GM23338 (cell line): ENCODE results near the gene LRP11. TPM values are rescaled to one million over a fixed set of nuclear protein-coding genes. Genes with fewer than 3 reads are reported as not detected.

Source experiments
- ATAC-seq: fragments of 200-7000 bp; cut with Tn5 transposase; 3 replicates; pipeline ENCODE4 v1.9.1; 2020
- DNase-seq: peaks from one replicate; pipeline ENCODE4 v3.0.0-alpha.2; 2015; ENCODE audit warnings: low spot score
- H2AFZ ChIP-seq: fragments of 200-600 bp; sonication (generic); 2 replicates; pipeline ENCODE4 v1.8.0; 2016; ENCODE audit warnings: antibody characterized with exemption, mild to moderate bottlenecking, moderate library complexity
- H3F3A ChIP-seq: fragments of 200-600 bp; sonication (generic); replicated peaks from 2 replicates; pipeline ENCODE4 v1.8.0; 2017; ENCODE audit warnings: antibody characterized with exemption, mixed run types, low read depth
- H3K27ac ChIP-seq: fragments of 200-600 bp; sonication (generic); 2 replicates; pipeline ENCODE4 v1.6.1; 2016; ENCODE audit warnings: low read depth
- H3K27me3 ChIP-seq: fragments of 200-600 bp; sonication (generic); 2 replicates; pipeline ENCODE4 v1.8.0; 2016; ENCODE audit warnings: mild to moderate bottlenecking, mixed run types, moderate library complexity; ENCODE audit not compliant: insufficient read depth
- H3K36me3 ChIP-seq: fragments of 200-600 bp; sonication (generic); 2 replicates; pipeline ENCODE4 v1.8.0; 2016; ENCODE audit warnings: mild to moderate bottlenecking; ENCODE audit not compliant: insufficient read depth
- H3K4me1 ChIP-seq: fragments of 200-600 bp; sonication (generic); 2 replicates; pipeline ENCODE4 v1.8.0; 2016; ENCODE audit warnings: mild to moderate bottlenecking, moderate library complexity; ENCODE audit not compliant: insufficient read depth
- H3K4me2 ChIP-seq: fragments of 200-600 bp; sonication (generic); 2 replicates; pipeline ENCODE4 v1.7.1; 2017; ENCODE audit warnings: mixed run types
- H3K4me3 ChIP-seq: fragments of 200-600 bp; sonication (generic); 2 replicates; pipeline ENCODE4 v1.6.1; 2016; ENCODE audit warnings: mixed run types
- H3K79me2 ChIP-seq: fragments of 200-600 bp; sonication (generic); replicated peaks from 2 replicates; pipeline ENCODE4 v1.8.0; 2017; ENCODE audit warnings: mild to moderate bottlenecking; ENCODE audit not compliant: insufficient read depth
- H3K9me2 ChIP-seq: fragments of 200-600 bp; sonication (generic); 2 replicates; pipeline ENCODE4 v1.8.0; 2017; ENCODE audit not compliant: insufficient read depth
- H4K20me1 ChIP-seq: fragments of 200-600 bp; sonication (generic); replicated peaks from 2 replicates; pipeline ENCODE4 v1.8.0; 2017; ENCODE audit warnings: mild to moderate bottlenecking; ENCODE audit not compliant: insufficient read depth
- H3K27ac Mint-ChIP-seq: 2 replicates; pipeline ENCODE4 v1.8.0; 2020; ENCODE audit warnings: inconsistent platforms, mild to moderate bottlenecking, moderate library complexity, mixed read lengths
- H3K27me3 Mint-ChIP-seq: 3 replicates; pipeline ENCODE4 v1.8.0; 2022; ENCODE audit warnings: low read depth, mild to moderate bottlenecking, moderate library complexity, mixed read lengths, inconsistent platforms; ENCODE audit not compliant: insufficient read depth, poor library complexity
- H3K36me3 Mint-ChIP-seq: 3 replicates; pipeline ENCODE4 v1.8.0; 2021; ENCODE audit warnings: low read depth, mild to moderate bottlenecking, inconsistent platforms, moderate library complexity, mixed read lengths
- H3K4me1 Mint-ChIP-seq: 3 replicates; pipeline ENCODE4 v1.8.0; 2020; ENCODE audit warnings: mild to moderate bottlenecking, inconsistent platforms, mixed read lengths
- H3K4me3 Mint-ChIP-seq: 3 replicates; pipeline ENCODE4 v1.8.0; 2021; ENCODE audit warnings: moderate library complexity, mild to moderate bottlenecking, inconsistent platforms, mixed read lengths
- H3K9me3 Mint-ChIP-seq: 3 replicates; pipeline ENCODE4 v1.8.0; 2020; ENCODE audit warnings: moderate library complexity, mild to moderate bottlenecking, inconsistent platforms, mixed read lengths
- CREB1 ChIP-seq: fragments of 250-450 bp; sonication (Bioruptor Pico); IDR thresholded peaks from 2 replicates; pipeline ENCODE4 v1.5.0; 2020; ENCODE audit warnings: low read depth, mild to moderate bottlenecking, moderate library complexity
- CTCF ChIP-seq, 2 experiments: fragments of 200-600 bp in 1 of 2; sonication (generic) in 1 of 2; conservative IDR thresholded peaks; 2 replicates each; pipeline versions ENCODE4 v1.5.1 to v1.6.1; 2016 to 2017; ENCODE audit warnings: antibody characterized with exemption in 2 of 2, low read depth in 2 of 2, mild to moderate bottlenecking in 2 of 2, moderate library complexity in 1 of 2
- EZH2 ChIP-seq: fragments of 200-600 bp; sonication (generic); IDR thresholded peaks from one replicate; pipeline ENCODE4 v1.8.0; 2017; ENCODE audit warnings: antibody characterized with exemption, mild to moderate bottlenecking, low read depth; ENCODE audit not compliant: unreplicated experiment
- EZH2phosphoT487 ChIP-seq: fragments of 200-600 bp; sonication (generic); IDR thresholded peaks from one replicate; pipeline ENCODE4 v1.8.1; 2018; ENCODE audit warnings: antibody characterized with exemption; ENCODE audit not compliant: unreplicated experiment
- JUNB ChIP-seq: IDR thresholded peaks from one replicate; pipeline ENCODE4 v1.6.1; 2016; ENCODE audit warnings: antibody characterized with exemption; ENCODE audit not compliant: unreplicated experiment
- NANOG ChIP-seq: IDR thresholded peaks from 2 replicates; pipeline ENCODE4 v1.6.1; 2016; ENCODE audit warnings: antibody characterized with exemption, borderline replicate concordance
- POLR2AphosphoS5 ChIP-seq: IDR thresholded peaks from 2 replicates; pipeline ENCODE4 v1.6.1; 2016; ENCODE audit warnings: antibody characterized with exemption, low read depth
- REST ChIP-seq: IDR thresholded peaks from one replicate; pipeline ENCODE4 v1.6.1; 2018; ENCODE audit warnings: antibody characterized with exemption; ENCODE audit not compliant: unreplicated experiment
- STAT1 ChIP-seq: IDR thresholded peaks from one replicate; pipeline ENCODE4 v1.6.1; 2016; ENCODE audit warnings: antibody characterized with exemption; ENCODE audit not compliant: unreplicated experiment
- ZNF114 ChIP-seq: fragments of 250-450 bp; sonication (Bioruptor Pico); IDR thresholded peaks from 2 replicates; pipeline ENCODE4 v1.5.0; 2020; ENCODE audit warnings: mild to moderate bottlenecking, moderate library complexity
- ZNF331 ChIP-seq: fragments of 250-450 bp; sonication (Bioruptor Pico); IDR thresholded peaks from 2 replicates; pipeline ENCODE4 v1.5.0; 2020; ENCODE audit warnings: low read depth, mild to moderate bottlenecking, moderate library complexity
- ZNF462 ChIP-seq: fragments of 250-450 bp; sonication (Bioruptor Pico); IDR thresholded peaks from 2 replicates; pipeline ENCODE4 v1.5.0; 2020; ENCODE audit warnings: mild to moderate bottlenecking, moderate library complexity
- polyA plus RNA-seq: library from polyadenylated mRNA; unstranded; fragments of >200 nt; fragmentation: Nextera tagmentation; extraction: Ambion mirVana; gene quantifications from 2 replicates; pipeline ENCODE4 v1.2.1, GENCODE V29; 2016
- total RNA-seq: library from RNA; depleted of rRNA; stranded (reverse); fragments of >200 nt; shearing (Covaris generic); gene quantifications from 2 replicates; pipeline ENCODE4 v1.2.3, GENCODE V29; 2014

The LRP11 gene
- total and polyA plus RNA-seq, 2 experiments from 2014 or later, result 10.8 to 37.1 TPM

- Histone ChIP-seq H3K27me3 (no peaks in the 10 kb centered on the region), H3K79me2 (peaks cover 39% of the 10 kb centered on the region), H3K9me2 (no peaks in the 10 kb centered on the region), H3K36me3 (peaks cover 25% of the 10 kb centered on the region), H3K4me1 (no peaks in the 10 kb centered on the region), H3K4me3 (no peak overlapping the region), H3K4me2 (no peak overlapping the region), H4K20me1 (no peaks in the 10 kb centered on the region; the same call in 1 of the 2 replicates), H3K27ac (no peak overlapping the region), H3F3A (no peaks in the 10 kb centered on the region), H2AFZ (no peak overlapping the region)
- TF ChIP-seq POLR2AphosphoS5, result no peak
- TF ChIP-seq ZNF331 (CRISPR knock-in tag), result no peak
- TF ChIP-seq JUNB, result no peak
- no peak for TF ChIP-seq EZH2phosphoT487
- TF ChIP-seq REST, result no peak
- no peak for TF ChIP-seq STAT1
- TF ChIP-seq CREB1 (CRISPR knock-in tag), result no peak
- TF ChIP-seq ZNF114 (CRISPR knock-in tag), result no peak
- no peak for TF ChIP-seq CTCF (conservative IDR thresholded peaks at IDR 0.05; ENCODE audit: low read depth in 2 of 2)
- TF ChIP-seq NANOG, result no peak
- TF ChIP-seq EZH2, result no peak
- no peak for TF ChIP-seq ZNF462 (CRISPR knock-in tag)
- Mint-ChIP-seq H3K4me3 (no peak overlapping the region), H3K36me3 (peaks cover 58% of the 10 kb centered on the region), H3K27ac (no peak overlapping the region), H3K4me1 (no peaks in the 10 kb centered on the region), H3K27me3 (no peaks in the 10 kb centered on the region), H3K9me3 (no peaks in the 10 kb centered on the region)
- no peak for ATAC-seq
- DNase-seq, result no peak
Measured at GRCh38 chr6:149771925-149772324, 92.2 kb downstream of the LRP11 start.
